Stimulated activated CD4-positive, alpha-beta T cell treated with anti-CD3 and anti-CD28 coated beads, Interleukin-1b, Interleukin-23, amount 100 ng/mL, for 1 hour (primary cell): ENCODE data around the gene LIMK1.
"Not testable (repeated sequence)": the region's sequence is repeated elsewhere in the genome, so short reads cannot be mapped to it uniquely, and the experiment has no call there.

Experiments
- DNase-seq, 2 donors: peaks; one replicate each; pipeline ENCODE4 v3.0.0-alpha.2; 2020; ENCODE audit warnings: low read depth in 2 of 2

LIMK1 gene

DNA sequence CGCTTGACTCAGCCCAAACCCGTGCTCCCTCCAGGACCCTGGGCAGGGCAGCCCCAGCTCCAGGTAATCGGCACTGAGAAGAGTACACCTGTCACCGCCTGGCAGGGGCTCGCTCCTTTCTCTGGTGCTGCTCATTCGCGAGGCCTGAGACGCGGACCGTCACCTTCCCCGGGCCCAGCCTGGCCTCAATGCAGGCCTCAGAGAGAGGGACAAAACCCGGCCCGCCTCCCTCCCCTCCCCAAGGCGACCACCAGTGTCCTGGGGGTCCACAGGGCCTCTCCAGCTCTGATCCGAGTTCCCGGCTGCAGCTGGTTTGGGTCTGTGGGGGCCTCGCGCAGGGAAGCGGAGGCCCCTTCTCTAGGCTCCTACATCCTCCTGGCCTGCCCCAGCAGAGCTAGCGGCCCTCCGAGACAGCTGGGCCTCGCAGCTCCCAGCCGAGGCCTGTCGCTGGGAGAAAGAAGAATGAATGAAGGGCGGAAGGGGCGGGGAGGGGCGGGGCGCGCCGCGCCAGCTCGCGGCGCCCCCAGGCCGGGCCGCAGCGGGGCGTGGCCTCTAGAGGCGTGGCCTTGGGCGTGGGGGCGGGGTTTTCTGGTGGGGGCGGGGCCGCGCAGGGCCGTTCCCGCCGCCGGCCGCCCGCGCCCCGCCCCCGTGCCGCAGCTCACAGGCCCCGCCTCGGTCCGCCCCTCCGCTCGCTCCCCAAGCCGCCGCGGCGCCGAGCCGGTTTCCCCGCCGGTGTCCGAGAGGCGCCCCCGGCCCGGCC lies at the start of gene LIMK1:
Gene LIMK1, plus strand, starts transcription at position 688 of the 760 bp plus-strand sequence. CDS start 187 bp downstream, outside the sequence.
- peak; percentile 63 to 65 for DNase-seq

DNA sequence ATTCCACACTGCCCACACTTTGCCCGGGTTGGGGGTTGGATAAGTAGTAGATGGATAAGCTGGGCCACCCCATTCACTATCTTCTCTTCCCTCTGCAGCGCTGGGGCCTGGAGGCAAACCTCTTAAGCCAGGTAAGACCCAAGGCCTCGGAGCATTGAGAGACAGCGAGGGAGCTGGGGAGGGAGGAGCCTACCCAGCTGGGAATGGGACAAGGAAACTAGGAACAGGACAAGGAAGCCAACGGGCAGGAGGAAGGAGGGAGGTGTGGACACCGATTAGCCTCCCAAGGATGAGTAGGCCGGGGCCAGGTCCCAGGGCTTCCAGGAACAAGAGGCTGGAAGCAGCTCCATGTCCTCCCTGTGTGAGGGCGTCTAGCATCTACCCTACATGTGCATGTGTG lies 46.0 kb upstream of the LIMK1 start:
- no peak for DNase-seq

DNA sequence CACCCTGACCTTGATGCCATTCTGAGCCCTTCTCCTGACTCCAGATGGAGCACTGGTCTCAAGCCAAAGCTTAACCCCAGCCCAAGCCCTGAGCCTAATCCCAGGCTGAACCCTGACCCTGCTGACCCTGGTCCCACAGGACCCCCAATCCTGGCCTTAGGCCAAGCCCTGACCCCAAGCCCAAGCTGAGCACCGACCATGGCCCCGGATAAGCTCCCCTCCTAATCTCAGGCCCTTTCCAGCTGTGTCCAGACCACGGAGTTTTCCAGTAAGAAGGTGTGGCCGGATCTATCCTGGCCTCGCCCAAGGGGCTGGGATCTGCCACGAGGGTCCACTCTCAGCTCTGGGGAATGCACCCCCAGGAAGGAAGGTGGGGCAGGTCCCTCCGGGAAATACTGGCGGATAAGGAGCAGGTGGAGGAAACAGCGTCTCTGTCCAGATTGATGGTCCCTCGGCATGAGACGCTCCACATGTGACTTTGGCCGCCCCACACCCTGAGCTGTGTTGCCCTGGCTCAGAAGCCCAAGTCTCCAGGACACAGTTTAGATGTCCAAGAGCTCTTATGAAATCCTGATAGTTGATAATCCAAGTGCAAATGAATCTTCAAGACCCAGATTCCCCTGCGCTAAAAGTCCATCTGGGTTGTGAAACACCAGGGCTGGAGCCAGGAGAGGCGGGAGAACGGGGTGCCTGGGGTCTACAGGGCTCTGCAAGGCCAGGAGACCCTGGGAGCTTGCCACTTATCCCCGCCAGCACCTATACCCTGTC lies 45.2 kb upstream of the LIMK1 start:
- DNase-seq: no peak

DNA sequence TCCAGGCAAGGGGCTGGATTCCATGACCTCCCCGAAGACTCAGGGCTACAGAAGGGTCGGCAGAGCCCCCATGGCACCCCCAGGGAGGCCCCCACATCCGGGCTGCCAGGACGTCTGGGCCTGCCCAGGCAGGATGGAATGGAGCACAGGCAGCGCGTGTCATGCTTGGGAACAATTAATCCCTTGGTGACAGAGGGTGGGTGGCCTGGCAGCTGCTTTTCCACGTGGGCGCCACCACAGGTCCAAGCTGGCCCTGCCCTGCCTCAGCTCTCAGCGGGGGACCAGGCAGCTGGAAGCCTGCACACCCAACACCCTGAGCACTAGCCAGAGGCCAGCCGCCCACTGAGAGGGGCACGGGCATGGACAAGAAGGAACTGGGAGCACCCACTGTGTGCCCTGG lies 44.3 kb upstream of the LIMK1 start:
- DNase-seq: no peak

DNA sequence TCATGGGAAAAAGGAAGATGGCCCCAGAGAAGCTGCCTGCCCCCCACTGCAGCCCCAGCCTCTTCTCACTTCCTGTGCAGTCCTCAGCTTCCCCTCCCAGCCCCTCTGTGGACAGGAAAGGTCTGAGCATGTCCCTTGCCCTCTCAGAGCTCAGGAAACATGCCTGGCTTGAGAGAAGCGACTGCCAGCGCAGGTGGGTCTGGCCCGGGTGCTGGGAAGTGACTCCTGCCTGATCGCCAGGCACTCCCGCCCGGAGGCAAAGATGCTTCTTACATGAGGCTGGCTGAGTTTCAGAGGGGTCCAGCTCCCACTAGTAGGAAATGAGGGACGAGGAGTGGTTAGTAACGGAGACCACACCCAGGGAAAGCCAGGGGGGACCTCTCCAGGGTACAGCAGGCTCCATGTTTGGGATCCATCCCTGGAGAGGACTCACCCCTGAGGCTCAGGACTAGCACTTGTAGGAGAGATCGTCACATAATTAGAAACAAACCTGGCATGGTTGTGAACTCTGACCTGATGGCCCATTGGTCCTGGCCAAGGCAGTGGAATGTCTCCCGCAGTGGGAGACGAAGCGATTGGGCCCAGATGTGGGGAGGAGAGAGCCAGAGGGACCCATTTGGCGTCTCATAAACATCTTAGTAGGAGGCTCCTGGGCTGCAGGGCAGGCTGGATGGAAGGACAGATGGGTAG lies 43.4 kb upstream of the LIMK1 start:
- no peak for DNase-seq

DNA sequence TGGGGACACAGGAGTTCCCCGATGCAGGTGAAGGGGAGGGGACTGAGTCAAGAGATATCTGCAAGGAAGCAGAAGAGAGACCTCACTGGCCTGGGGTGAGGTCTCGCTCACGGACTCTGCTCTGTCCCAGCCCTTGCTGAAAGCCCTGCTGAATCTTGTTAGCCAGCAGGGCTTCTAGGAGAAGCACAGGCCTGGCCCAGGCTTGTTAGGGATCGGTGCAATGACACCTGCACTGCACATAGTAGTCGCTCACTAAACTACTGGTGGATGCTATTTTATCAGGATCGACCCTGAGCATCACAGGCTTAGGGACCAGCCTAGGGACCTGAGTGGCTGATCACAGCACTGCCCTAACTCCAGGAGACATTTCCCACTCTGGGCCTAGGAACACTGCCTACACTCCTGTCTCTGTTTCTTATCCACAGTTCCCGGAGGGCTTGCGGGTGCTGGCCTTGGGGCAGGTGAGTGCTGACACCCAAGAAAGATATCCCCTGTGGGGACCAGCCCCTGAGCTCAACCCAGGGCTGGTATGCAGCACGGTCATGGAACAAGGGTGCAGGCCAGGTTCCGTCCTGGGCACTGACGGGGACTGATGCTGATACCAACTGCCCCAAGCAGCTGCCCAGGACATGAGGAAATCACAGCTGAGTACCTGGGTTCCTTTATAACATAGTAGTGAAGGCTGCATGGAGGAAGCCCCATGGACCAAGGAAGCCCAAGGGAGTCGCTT lies 42.6 kb upstream of the LIMK1 start:
- no peak for DNase-seq

DNA sequence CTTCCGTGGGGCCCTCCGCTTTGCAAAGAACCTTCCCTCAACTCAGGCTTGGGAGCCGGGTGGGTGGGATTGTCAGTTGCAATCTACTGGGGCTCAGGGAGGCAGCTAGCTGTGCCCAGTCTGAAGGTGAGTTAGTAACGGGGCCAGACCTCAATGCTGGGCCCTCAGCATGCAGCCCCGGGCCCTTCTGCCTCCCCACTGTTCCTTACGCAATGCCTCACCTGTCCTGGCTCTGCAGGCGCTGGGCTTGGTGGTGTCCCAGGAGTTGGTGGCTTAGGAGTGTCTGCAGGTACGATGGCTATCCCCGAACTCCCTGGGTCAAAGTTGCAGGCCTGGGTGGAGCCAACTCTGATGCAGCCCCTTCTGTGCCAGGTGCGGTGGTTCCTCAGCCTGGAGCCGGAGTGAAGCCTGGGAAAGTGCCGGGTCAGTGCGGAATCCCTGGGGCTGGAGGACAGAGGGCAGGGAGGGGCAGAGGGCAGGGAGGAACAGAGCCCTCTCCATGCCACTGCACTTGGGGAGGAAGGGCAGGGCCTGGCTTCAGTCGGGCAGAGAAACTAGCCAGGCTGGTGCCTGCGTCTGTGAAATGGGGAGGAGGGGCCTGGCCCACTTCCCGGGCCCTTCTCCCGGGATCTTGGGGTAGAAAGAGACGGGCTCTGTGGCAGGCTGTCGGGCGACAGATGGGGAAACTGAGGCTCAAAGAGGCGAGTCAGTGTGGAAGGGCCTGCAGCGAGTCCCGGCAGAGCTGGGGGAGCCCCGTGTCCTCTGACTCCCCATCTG lies 40.7 kb upstream of the LIMK1 start:
- no peak for DNase-seq

DNA sequence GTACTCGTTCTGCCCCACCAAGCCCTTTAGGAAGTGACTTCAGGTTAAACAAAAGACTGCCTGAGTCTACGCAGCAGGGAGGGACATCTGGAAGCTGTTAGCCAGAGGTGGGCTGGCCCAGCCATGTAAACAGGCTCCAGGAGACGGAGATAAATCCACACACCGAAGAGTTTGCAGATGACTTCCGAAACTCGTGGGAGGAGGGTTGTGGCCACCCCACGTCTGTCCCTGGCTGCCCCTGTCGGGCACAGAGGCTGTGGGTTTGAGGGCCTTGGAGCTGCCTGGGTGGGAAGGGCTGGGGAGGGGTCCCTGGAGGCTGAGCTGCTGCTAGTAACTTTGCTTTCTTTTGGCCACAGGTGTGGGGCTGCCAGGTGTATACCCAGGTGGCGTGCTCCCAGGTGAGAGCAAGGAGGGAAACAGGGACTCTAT lies 40.1 kb upstream of the LIMK1 start:
- DNase-seq: no peak

DNA sequence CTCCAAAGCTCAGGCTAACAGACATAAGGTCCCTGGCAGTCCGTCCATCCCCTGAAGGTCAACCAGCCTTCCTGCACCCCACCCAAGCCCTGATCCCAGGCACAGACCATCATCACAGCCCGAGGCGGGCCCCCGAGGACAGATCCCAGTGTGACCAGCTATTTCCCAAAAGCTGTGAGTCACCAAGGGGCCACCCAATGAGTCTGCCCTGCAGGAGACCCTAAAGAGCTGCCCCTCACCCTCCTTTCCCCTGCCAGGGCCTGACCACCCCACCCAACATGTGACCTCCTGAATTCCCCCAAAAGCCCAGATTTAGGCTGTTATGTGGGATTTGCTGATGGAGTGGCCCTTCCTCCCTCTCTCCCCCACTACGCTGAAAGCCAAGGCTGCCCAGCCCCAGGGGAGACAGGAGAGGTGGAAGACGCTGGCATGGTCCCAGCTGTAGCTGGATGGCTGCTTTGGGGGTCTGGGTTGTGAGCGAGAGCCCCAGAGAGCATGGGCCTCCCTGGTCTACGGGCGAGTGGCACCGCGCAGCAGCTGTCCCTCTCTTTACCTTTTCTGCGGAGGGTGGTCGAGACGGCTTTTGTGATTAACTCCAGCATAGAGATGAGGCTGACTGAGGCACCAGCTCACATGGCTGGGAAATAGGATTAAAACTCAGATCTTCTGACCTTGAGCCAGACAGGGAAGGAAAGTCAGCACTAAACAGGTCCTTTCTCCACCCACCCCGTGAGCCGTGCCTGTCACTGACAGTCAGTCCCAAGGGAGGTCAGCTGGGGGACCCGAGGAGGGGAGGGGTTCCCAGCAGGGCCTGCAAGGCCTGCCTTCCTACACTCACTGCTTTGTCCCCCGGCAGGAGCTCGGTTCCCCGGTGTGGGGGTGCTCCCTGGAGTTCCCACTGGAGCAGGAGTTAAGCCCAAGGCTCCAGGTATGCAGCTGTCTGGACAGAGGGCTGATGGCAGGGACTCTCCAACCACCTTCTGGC lies 38.9 kb upstream of the LIMK1 start:
- DNase-seq: no peak

DNA sequence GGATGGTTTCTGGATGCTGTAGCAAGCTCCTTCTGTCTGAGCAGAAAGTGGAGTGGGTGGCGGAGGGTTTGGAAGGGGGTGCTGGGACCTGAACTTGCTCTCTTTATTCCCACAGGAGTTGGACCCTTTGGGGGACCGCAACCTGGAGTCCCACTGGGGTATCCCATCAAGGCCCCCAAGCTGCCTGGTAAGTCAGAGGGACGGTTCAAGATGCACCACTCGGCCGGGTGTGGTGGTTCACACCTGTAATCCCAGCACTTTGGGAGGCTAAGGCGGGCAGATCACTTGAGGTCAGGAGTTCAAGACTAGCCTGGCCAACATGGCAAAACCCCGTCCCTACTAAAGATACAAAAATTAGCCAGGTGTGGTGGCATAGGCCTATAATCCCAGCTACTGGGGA lies 37.0 kb upstream of the LIMK1 start:
- DNase-seq: not testable (repeated sequence)

DNA sequence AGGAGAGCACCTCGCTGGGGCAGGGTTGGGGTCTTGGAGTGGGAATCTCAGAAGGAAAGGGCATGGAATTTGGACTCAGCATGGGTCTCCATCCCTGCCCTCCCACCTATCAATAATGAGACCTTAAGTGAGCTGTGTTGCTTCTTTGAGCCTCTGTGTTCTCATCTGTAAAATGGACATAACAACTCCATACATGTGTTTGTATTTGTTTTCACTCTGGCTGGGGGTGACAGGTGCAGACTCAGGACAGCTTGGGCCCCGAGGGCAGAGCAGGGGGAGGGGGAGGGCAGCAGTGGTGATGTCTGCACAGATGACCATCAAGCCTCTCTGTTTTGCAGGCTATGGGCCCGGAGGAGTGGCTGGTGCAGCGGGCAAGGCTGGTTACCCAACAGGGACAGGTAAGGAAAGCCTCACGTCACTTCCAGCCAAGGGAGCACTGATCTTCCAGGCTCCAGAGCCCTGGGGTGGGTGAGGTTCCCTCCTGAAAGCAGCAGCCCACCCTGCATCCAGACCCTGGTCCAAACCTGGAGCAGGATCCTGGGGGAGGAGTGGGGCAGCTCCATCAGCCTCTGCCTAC lies 35.7 kb upstream of the LIMK1 start:
- no peak for DNase-seq

DNA sequence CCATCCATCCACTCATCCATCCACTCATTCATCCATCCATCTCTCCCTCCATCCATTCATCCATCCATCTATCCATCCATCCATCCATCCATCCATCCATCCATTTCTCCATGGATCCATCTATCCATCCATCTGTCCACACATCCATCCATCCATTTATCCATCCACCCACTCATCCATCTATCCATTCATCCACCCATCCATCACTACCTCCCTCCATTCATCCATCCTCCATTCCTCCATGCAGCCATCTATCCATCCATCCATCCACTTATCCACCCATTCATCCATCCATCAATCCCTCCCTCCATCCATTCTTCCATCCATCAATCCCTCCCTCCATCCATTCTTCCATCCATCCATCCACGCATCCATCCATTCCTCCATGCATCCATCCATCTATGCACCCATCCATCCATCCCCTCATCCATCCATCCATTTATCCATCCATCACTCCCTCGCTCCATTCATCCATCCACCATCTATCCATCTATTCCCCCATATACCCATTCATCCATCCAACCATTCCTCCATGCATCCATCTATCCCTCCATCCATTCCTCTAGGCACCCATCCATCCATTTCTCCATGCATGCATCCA lies 34.5 kb upstream of the LIMK1 start:
- no peak for DNase-seq

DNA sequence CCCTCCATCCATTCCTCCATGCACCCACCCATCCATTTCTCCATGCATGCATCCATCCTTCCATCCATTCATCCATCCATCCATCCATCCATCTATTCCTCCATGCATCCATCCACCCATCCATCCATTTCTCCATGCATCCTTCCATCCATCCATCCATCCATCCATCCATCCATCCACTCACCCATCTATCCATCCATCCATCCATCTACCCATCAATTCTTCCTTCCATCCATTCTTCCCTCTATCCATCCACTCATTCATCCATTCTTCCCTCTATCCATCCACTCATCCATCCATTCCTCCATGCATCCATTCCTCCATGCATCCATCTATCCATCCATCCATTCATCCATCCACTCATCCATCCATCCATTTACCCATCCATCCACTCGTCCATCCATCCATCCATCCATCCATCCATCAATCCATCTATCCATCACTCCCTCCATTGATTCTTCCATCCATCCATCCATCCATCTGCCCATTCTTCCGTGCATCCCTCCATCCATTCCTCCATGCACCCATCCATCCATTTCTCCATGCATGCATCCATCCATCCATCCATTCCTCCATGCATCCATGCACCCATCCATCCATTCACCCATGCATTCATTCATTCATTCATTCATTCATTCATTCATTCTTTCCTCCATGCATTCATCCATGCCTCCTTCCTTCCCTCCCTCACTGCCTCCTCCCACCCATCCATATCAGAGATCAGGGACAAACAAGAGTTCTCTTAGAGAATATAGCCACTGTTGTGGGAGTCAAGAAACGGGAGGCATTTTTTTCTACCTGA lies 33.4 kb upstream of the LIMK1 start:
- no peak for DNase-seq

DNA sequence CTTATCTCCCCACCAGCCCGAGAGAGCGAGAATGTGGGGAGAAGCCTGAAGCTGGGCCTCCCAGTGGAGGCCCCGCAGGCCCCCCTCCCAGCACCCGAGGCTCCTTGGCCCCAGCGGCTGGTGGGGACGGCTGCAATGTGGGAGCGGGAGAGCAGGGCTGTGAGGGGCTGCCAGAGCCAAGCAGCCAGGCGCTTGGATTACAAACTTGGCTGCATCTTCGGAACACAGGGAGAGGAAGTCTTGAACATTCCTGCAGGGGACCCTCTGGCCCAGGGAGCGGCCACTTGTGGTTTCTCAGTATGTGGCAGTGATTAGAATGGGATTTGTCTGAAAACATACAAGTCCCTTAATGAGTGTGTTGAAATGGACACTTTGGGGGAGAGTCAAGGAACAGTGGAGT lies 32.4 kb upstream of the LIMK1 start:
- no peak for DNase-seq

DNA sequence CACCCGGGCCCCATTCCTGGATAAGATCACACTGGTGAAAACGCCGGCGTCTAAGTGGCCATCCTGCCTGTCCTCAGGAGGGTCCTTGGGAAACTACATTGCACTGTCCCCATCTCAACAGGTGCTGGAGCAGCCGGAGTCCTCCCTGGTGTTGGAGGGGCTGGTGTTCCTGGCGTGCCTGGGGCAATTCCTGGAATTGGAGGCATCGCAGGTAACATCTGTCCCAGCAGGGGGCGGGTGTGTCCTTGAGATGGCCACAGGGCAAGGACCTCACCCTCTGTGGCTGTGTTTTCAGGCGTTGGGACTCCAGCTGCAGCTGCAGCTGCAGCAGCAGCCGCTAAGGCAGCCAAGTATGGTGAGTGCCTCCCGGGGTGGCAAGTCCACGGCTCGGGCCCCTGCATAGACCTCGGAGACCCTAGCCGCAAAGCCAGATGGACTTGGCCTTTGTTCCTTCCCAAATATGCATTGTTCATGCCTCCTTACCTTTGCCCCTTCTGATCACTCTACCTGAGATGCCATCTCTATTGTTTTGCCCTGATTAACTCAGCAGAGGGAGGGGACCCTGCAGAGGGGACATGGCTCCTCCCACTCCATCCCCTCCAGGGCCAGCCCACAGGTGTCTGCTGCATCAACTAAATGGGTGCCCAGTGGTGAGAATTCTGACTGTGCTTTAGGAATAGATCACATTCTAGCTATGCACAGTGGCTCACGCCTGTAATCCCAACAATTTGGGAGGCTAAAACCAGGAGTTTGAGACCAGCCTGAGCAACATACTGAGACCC lies 31.8 kb upstream of the LIMK1 start:
- DNase-seq: no peak

DNA sequence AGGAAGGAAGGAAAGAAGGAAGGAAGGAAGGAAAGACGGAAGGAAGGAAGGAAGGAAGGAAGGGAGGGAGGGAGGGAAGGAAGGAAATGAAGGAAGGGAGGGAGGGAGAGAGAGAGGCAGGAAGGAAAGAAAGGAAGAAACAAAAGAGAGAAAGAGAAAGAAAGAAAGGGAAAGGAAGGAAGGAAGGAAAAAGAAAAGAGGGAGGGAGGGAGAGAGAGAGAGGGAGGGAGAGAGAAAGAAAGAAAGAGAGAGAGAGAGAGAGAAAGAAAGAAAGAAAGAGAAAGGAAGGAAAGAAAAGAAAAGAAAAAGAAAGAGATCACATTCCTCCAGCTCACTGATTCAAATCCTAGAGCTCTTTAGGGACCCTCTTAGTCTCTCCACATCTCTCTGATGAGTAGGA lies 31.0 kb upstream of the LIMK1 start:
- DNase-seq: no peak

DNA sequence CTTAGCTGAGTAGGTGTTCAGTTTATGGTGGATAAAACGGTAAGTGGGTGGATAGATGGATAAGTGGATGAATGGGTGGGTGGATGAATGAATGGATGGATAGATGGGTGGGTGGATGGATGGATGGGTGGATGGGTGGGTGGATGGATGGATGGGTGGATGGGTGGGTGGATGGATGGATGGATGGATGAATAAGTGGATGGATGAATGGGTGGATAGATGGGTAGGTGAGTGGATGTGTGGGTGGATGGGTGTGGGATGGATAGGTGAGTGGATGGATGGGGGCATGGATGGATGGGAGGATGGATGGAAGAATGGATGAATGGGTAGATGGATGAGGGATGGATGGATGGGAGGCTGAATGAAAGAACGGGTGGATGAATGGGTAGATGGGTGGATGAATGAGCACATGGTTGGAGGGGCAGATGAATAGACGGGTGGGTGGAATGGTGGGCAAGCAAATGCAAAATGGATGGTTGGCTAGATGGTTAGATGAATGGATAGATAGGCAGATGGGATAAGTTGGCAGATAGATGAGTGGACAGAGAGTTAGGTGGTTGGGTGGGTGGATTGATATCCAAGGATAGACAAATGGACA lies 29.9 kb upstream of the LIMK1 start:
- no peak for DNase-seq
